Adipose tissue (tissue), 3 donors: Measurements from ENCODE around the gene FAM174A. TPM values are rescaled to one million over a fixed set of nuclear protein-coding genes. Genes with fewer than 3 reads are reported as not detected.

ENCODE experiments used
- H3K27ac ChIP-seq: one replicate; pipeline ENCODE4 v1.5.1; 2013; ENCODE audit warnings: low read depth, low read length
- WGBS, 3 donors: extraction: QIAGEN DNeasy Blood & Tissue Kit; methylation state at CpG; one replicate each; pipeline ENCODE4 v1.1.7; 2013; 5-methylcytosine and 5-hydroxymethylcytosine counted together
- polyA plus RNA-seq, 3 donors: library from polyadenylated mRNA; stranded (reverse); fragments of 200-250 nt; gene quantifications; one replicate each; pipeline ENCODE4 v1.2.3, GENCODE V29; 2013
- donor health status: healthy with polysubstance abuse.
- donor health status: Bipolar disorder and iron deficiency.
- donor health status: healthy.

The FAM174A gene
- polyA plus RNA-seq, 3 donors: 11.9 to 36.2 (median 29.6) TPM

GRCh38 chr5:100623719-100624118, 88.5 kb downstream of the FAM174A start:
- WGBS, 3 donors: 15 to 23% (median 15%) methylated on average over 2 of the region's 2 CpGs
- H3K27ac ChIP-seq: no peak overlapping the region

GRCh38 chr5:100634937-100635534, 99.9 kb downstream of the FAM174A start:
- WGBS, 3 donors: 29 to 62% (median 51%) methylated on average over 1 of the region's 1 CpG
- no peak overlapping the region for H3K27ac ChIP-seq
